H1 (cell line): ENCODE results near the gene GPC1. TPM values are rescaled to one million over a fixed set of nuclear protein-coding genes. Genes with fewer than 3 reads are reported as not detected.
A peak's percentile ranks its signal among the peaks of the same experiment; 100 is the strongest.

Source experiments
- CTCF ChIA-PET: fragments of 300-600 bp; sonication (Branson Sonifier 250); formaldehyde crosslinking; loops from one replicate; lab custom pipeline; 2021; ENCODE audit not compliant: partially characterized antibody; lab: Charles Lee
- POLR2A ChIA-PET: fragments of 300-600 bp; sonication (Branson Sonifier 250); formaldehyde crosslinking; loops from one replicate; lab custom pipeline; 2021; ENCODE audit warnings: inconsistent platforms; ENCODE audit not compliant: partially characterized antibody; lab: Charles Lee
- DNase-seq, 2 experiments: peaks; one replicate each; pipeline versions ENCODE4 v3.0.0 to v3.0.0-alpha.2; 2010 to 2022; ENCODE audit warnings: low spot score in 2 of 2, low read depth in 1 of 2, mixed read lengths in 1 of 2
- FAIRE-seq: peaks from 2 replicates; lab custom pipeline; 2011; peaks lifted over from hg19 to GRCh38; lab: Jason Lieb, UNC
- H2AFZ ChIP-seq: 2 replicates; pipeline ENCODE4 v1.8.1; 2012; ENCODE audit warnings: low read length, inconsistent platforms
- H2AK5ac ChIP-seq: 2 replicates; pipeline ENCODE4 v1.6.1; 2013; ENCODE audit warnings: low read depth, low read length
- H2BK120ac ChIP-seq: replicated peaks from 2 replicates; pipeline ENCODE3; 2013; ENCODE audit warnings: low read depth, low read length, inconsistent platforms
- H2BK12ac ChIP-seq: 2 replicates; pipeline ENCODE4 v1.6.1; 2013; ENCODE audit warnings: low read depth, low read length
- H2BK15ac ChIP-seq: 2 replicates; pipeline ENCODE4 v1.6.1; 2013; ENCODE audit warnings: low read length
- H2BK20ac ChIP-seq: 2 replicates; pipeline ENCODE4 v1.6.1; 2013; ENCODE audit warnings: low read length
- H2BK5ac ChIP-seq: 2 replicates; pipeline ENCODE4 v1.6.1; 2013; ENCODE audit warnings: low read depth, low read length
- H3K14ac ChIP-seq: 2 replicates; pipeline ENCODE4 v1.6.1; 2013; ENCODE audit warnings: inconsistent platforms; ENCODE audit not compliant: insufficient read length
- H3K18ac ChIP-seq: 2 replicates; pipeline ENCODE4 v1.6.1; 2013; ENCODE audit warnings: low read length; ENCODE audit errors: extremely low read depth
- H3K23ac ChIP-seq: 2 replicates; pipeline ENCODE4 v1.6.1; 2013; ENCODE audit warnings: inconsistent platforms; ENCODE audit not compliant: insufficient read length
- H3K23me2 ChIP-seq: 2 replicates; pipeline ENCODE4 v1.6.1; 2013; ENCODE audit warnings: low read depth, low read length
- H3K27ac ChIP-seq: 2 replicates; pipeline ENCODE4 v1.6.1; 2011; ENCODE audit warnings: low read depth, low read length, inconsistent platforms
- H3K27me3 ChIP-seq, 4 experiments: replicated peaks in 1 of 4; 1 replicate in 1 of 4; 2 replicates in 3 of 4; pipeline versions ENCODE4 v1.6.1 to v1.8.1; 2011 to 2013; ENCODE audit warnings: low read length in 3 of 4, mild to moderate bottlenecking in 3 of 4, inconsistent platforms in 2 of 4, mixed read lengths in 2 of 4, moderate library complexity in 1 of 4; ENCODE audit not compliant: control insufficient read depth in 3 of 4, insufficient read depth in 3 of 4; ENCODE audit errors: extremely low read depth in 1 of 4
- H3K36me3 ChIP-seq, 4 experiments: 2 replicates each; pipeline versions ENCODE4 v1.6.1 to v1.8.1; 2011 to 2013; ENCODE audit warnings: mild to moderate bottlenecking in 4 of 4, low read length in 3 of 4, moderate library complexity in 2 of 4, control low read depth in 1 of 4, inconsistent platforms in 1 of 4; ENCODE audit not compliant: insufficient read depth in 4 of 4, control insufficient read depth in 2 of 4
- H3K4ac ChIP-seq: replicated peaks from 2 replicates; pipeline ENCODE3; 2013; ENCODE audit warnings: low read length, low read depth, mixed read lengths, inconsistent platforms; ENCODE audit not compliant: insufficient read length
- H3K4me1 ChIP-seq, 4 experiments: replicated peaks in 1 of 4; 1 replicate in 1 of 4; 2 replicates in 3 of 4; pipeline versions ENCODE4 v1.6.1 to v1.8.1; 2011 to 2013; ENCODE audit warnings: low read length in 3 of 4, inconsistent platforms in 2 of 4, mixed read lengths in 1 of 4; ENCODE audit not compliant: insufficient read depth in 4 of 4, control insufficient read depth in 3 of 4
- H3K4me2 ChIP-seq, 2 experiments: 2 replicates each; pipeline versions ENCODE4 v1.6.1 to v1.8.1; 2011 to 2013; ENCODE audit warnings: low read depth in 2 of 2, low read length in 2 of 2, control low read depth in 1 of 2, inconsistent platforms in 1 of 2, mild to moderate bottlenecking in 1 of 2; ENCODE audit not compliant: insufficient read depth in 1 of 2
- H3K4me3 ChIP-seq, 4 experiments: fragments of 200-600, 300-600 bp in 1 of 4; sonication (generic), shearing (Covaris generic), sonication (Bioruptor Twin) in 1 of 4; 2 replicates each; pipeline versions ENCODE4 v1.5.1 to v1.8.1; 2011 to 2016; ENCODE audit warnings: low read length in 4 of 4, low read depth in 3 of 4, control low read depth in 2 of 4, inconsistent platforms in 2 of 4, mild to moderate bottlenecking in 2 of 4, mixed read lengths in 1 of 4, moderate library complexity in 1 of 4; ENCODE audit not compliant: insufficient read depth in 2 of 4; ENCODE audit errors: extremely low read depth in 1 of 4
- H3K56ac ChIP-seq: replicated peaks from 2 replicates; pipeline ENCODE3; 2013; ENCODE audit warnings: low read depth, mild to moderate bottlenecking, mixed read lengths, low read length, inconsistent platforms; ENCODE audit not compliant: insufficient read length
- H3K79me1 ChIP-seq: 2 replicates; pipeline ENCODE4 v1.6.1; 2013; ENCODE audit warnings: low read depth, low read length, control low read depth
- H3K79me2 ChIP-seq, 2 experiments: 2 replicates each; pipeline versions ENCODE4 v1.6.1 to v1.8.1; 2012 to 2013; ENCODE audit warnings: low read length in 2 of 2, mild to moderate bottlenecking in 2 of 2, inconsistent platforms in 1 of 2; ENCODE audit not compliant: insufficient read depth in 2 of 2, control insufficient read depth in 1 of 2
- H3K9ac ChIP-seq, 4 experiments: replicated peaks in 1 of 4; 1 replicate in 1 of 4; 2 replicates in 3 of 4; pipeline versions ENCODE4 v1.6.1 to v1.8.1; 2011 to 2013; ENCODE audit warnings: low read depth in 3 of 4, low read length in 3 of 4, control low read depth in 2 of 4, mild to moderate bottlenecking in 2 of 4, moderate library complexity in 2 of 4, inconsistent platforms in 1 of 4; ENCODE audit errors: extremely low read depth in 1 of 4
- H3K9me3 ChIP-seq, 2 experiments: 2 replicates each; pipeline versions ENCODE4 v1.6.1 to v1.8.1; 2012 to 2013; ENCODE audit warnings: mild to moderate bottlenecking in 2 of 2, moderate library complexity in 2 of 2, control low read depth in 1 of 2, inconsistent platforms in 1 of 2, low read depth in 1 of 2, low read length in 1 of 2, mixed read lengths in 1 of 2; ENCODE audit not compliant: insufficient read depth in 2 of 2
- H4K20me1 ChIP-seq, 2 experiments: replicated peaks in 1 of 2; 2 replicates each; pipeline versions ENCODE3 to v1.8.1; 2011 to 2013; ENCODE audit warnings: inconsistent platforms in 2 of 2, low read length in 2 of 2, mild to moderate bottlenecking in 1 of 2; ENCODE audit not compliant: insufficient read depth in 2 of 2, control insufficient read depth in 1 of 2
- H4K5ac ChIP-seq: 2 replicates; pipeline ENCODE4 v1.6.1; 2013; ENCODE audit warnings: low read length, low read depth, mixed read lengths, inconsistent platforms; ENCODE audit not compliant: insufficient read length
- H4K8ac ChIP-seq: 2 replicates; pipeline ENCODE4 v1.8.0; 2013; ENCODE audit warnings: mild to moderate bottlenecking, moderate library complexity, low read length, inconsistent platforms; ENCODE audit not compliant: insufficient read depth; ENCODE audit errors: extremely low read depth
- H4K91ac ChIP-seq: replicated peaks from 2 replicates; pipeline ENCODE3; 2013; ENCODE audit warnings: low read length, mixed read lengths, inconsistent platforms; ENCODE audit not compliant: insufficient read length
- EP300 ChIP-seq, 2 experiments: IDR thresholded peaks; 1 replicate in 1 of 2; 2 replicates in 1 of 2; pipeline ENCODE4 v1.6.1; 2011 to 2012; ENCODE audit warnings: low read depth in 2 of 2, low read length in 2 of 2, mild to moderate bottlenecking in 2 of 2, borderline replicate concordance in 1 of 2, inconsistent platforms in 1 of 2, moderate library complexity in 1 of 2
- SUZ12 ChIP-seq: fragments of 200-600 bp; sonication (generic); IDR thresholded peaks from 2 replicates; pipeline ENCODE4 v1.6.1; 2012; ENCODE audit warnings: mild to moderate bottlenecking, inconsistent platforms, low read length, moderate library complexity, mixed read lengths
- WGBS, 2 experiments: shearing (Covaris generic) in 1 of 2; methylation state at CpG; one replicate each; pipeline versions ENCODE4 v1.1.6 to v1.1.7; 2013 to 2015; ENCODE audit warnings: low lambda C conversion rate in 2 of 2, mixed read lengths in 2 of 2, inconsistent platforms in 1 of 2, low coverage in 1 of 2, missing lambda C conversion rate in 1 of 2; ENCODE audit not compliant: insufficient replicate concordance in 2 of 2, insufficient coverage in 1 of 2, insufficient read length in 1 of 2; ENCODE audit errors: extremely low coverage in 1 of 2, missing lambda C conversion rate in 1 of 2; 5-methylcytosine and 5-hydroxymethylcytosine counted together
- polyA plus RNA-seq, 7 experiments: library from polyadenylated mRNA; depleted of rRNA in 3 of 7; stranded (reverse) in 5 of 7; unstranded in 2 of 7; fragments of >200 nt in 5 of 7; fragments of 200-250 nt in 2 of 7; gene quantifications; 1 replicate in 5 of 7; 2 replicates in 1 of 7; 4 replicates in 1 of 7; pipeline versions ENCODE4 v1.2.1 to v1.2.3, GENCODE V29; 2011 to 2013; ENCODE audit warnings: missing spikeins in 2 of 7, mixed read lengths in 2 of 7
- total RNA-seq: library from RNA; stranded (reverse); fragmentation: NEBNext Ultra II Directional; extraction: Animal tissue kit (Norgen Biotek cat#: 25700); gene quantifications from 2 replicates; pipeline ENCODE4 v1.2.1, GENCODE V29; 2021

GPC1 gene
- total and polyA plus RNA-seq, 2 of the 8 experiments (the other 6 are each of a cell fraction or from before 2014, with no cell fraction given) = 21.9 to 28.3 TPM

DNA sequence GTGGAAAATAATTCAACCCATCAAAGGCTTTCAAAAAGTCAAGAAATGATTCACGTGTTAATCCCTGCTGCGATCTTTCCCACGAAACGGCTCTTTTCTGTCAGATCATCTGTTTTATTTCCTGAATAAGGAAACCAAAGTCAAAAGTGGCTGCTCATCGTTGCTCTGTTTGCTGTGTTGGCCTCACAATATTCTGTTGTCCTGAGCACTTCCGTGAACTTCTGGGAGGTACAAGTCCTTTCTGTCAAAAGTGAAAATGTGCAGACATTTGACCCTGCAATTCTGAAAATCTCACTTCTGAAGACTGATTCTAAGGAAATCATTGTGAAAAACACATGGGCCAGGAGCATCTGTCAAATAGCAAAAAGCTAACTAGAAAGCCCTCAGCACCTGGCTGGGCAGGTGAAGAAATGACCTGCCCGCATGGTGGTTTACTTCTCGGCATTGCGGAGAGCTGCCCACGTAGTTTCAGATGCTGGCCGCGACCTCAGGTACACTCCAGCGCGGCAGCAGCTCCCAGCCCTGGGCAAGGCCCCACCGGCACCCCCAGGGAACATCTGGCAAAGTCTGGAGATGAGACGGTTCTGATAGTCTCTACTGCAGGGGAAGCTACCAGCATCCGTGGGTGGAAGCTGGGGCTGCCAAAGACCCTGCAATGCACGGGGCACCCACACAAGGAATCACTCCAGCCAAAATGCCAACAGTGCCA, 31.9 kb upstream of the GPC1 start:
- Histone ChIP-seq H3K27me3 (no peaks in the 10 kb centered on the region), H3K4me3 (no peak overlapping the region), H2BK12ac (no peak overlapping the region), H3K4me2 (no peak overlapping the region), H3K36me3 (no peaks in the 10 kb centered on the region), H4K8ac (no peak overlapping the region), H3K4me1 (no peaks in the 10 kb centered on the region; a peak in 1 of 7 replicates), H3K9me3 (no peaks in the 10 kb centered on the region), H4K20me1 (no peaks in the 10 kb centered on the region), H3K56ac (no peak overlapping the region), H4K5ac (no peak overlapping the region), H3K14ac (no peak overlapping the region), H2AK5ac (no peak overlapping the region), H3K23ac (no peak overlapping the region), H3K18ac (no peak overlapping the region), H2BK120ac (no peak overlapping the region), H2AFZ (no peak overlapping the region), H3K27ac (no peak overlapping the region), H3K4ac (no peak overlapping the region), H2BK5ac (no peak overlapping the region), H3K23me2 (no peaks in the 10 kb centered on the region), H4K91ac (no peak overlapping the region), H3K79me2 (no peaks in the 10 kb centered on the region), H3K79me1 (no peaks in the 10 kb centered on the region), H2BK20ac (no peak overlapping the region), H3K9ac (no peak overlapping the region), H2BK15ac (no peak overlapping the region)
- 84% methylated on average over 18 of the region's 18 CpGs; no CpG with 5 or more reads in 1 of the 2 experiments for WGBS, 2 experiments
- no peak for TF ChIP-seq SUZ12
- TF ChIP-seq EP300 (IDR thresholded peaks at IDR 0.05; ENCODE audit: borderline replicate concordance in 1 of 2, low read depth in 2 of 2, low read length in 2 of 2) = no peak
- ChIA-PET CTCF (no interaction called here), POLR2A (interaction anchor here (0.9 kb wide), 1 partner anchor 16 kb away, joined by 3 read pairs; no protein-coding TSS in a partner anchor)
- FAIRE-seq = no peak
- DNase-seq = peak in 1 of 2 experiments; percentile 29
